Endothelial cell (in vitro differentiated cells): ENCODE measurements around the gene SSR4. TPM values are rescaled to one million over a fixed set of nuclear protein-coding genes. Genes with fewer than 3 reads are reported as not detected.

ENCODE experiments used
- DNase-seq: peaks from one replicate; pipeline ENCODE4 v3.0.0; 2021; ENCODE audit warnings: low spot score
- H3K27ac Mint-ChIP-seq: one replicate; pipeline ENCODE4 v1.8.0; 2021; ENCODE audit warnings: mixed read lengths, inconsistent platforms; ENCODE audit not compliant: unreplicated experiment
- H3K27me3 Mint-ChIP-seq: one replicate; pipeline ENCODE4 v1.8.0; 2021; ENCODE audit warnings: mild to moderate bottlenecking, moderate library complexity, mixed read lengths, inconsistent platforms; ENCODE audit not compliant: unreplicated experiment
- H3K36me3 Mint-ChIP-seq: one replicate; pipeline ENCODE4 v1.8.0; 2021; ENCODE audit warnings: mild to moderate bottlenecking, low read depth, mixed read lengths, inconsistent platforms; ENCODE audit not compliant: unreplicated experiment
- H3K4me1 Mint-ChIP-seq: one replicate; pipeline ENCODE4 v1.8.0; 2021; ENCODE audit warnings: mild to moderate bottlenecking, mixed read lengths, inconsistent platforms; ENCODE audit not compliant: unreplicated experiment
- H3K4me3 Mint-ChIP-seq: one replicate; pipeline ENCODE4 v1.8.0; 2021; ENCODE audit warnings: mild to moderate bottlenecking, mixed read lengths, inconsistent platforms; ENCODE audit not compliant: unreplicated experiment
- H3K9me3 Mint-ChIP-seq: one replicate; pipeline ENCODE4 v1.8.0; 2021; ENCODE audit warnings: mixed read lengths, inconsistent platforms; ENCODE audit not compliant: unreplicated experiment
- CTCF ChIP-seq: fragments of 200-600 bp; sonication (generic); IDR thresholded peaks from one replicate; pipeline ENCODE4 v1.5.0; 2021; ENCODE audit warnings: antibody characterized with exemption; ENCODE audit not compliant: unreplicated experiment
- total RNA-seq: library from RNA; stranded (reverse); fragmentation: NEBNext Ultra II Directional; extraction: Animal tissue kit (Norgen Biotek cat#: 25700); gene quantifications from one replicate; pipeline ENCODE4 v1.2.1, GENCODE V29; 2021; ENCODE audit not compliant: unreplicated experiment

SSR4 gene
- total RNA-seq, 1 donor from 2014 or later: 243 TPM

DNA sequence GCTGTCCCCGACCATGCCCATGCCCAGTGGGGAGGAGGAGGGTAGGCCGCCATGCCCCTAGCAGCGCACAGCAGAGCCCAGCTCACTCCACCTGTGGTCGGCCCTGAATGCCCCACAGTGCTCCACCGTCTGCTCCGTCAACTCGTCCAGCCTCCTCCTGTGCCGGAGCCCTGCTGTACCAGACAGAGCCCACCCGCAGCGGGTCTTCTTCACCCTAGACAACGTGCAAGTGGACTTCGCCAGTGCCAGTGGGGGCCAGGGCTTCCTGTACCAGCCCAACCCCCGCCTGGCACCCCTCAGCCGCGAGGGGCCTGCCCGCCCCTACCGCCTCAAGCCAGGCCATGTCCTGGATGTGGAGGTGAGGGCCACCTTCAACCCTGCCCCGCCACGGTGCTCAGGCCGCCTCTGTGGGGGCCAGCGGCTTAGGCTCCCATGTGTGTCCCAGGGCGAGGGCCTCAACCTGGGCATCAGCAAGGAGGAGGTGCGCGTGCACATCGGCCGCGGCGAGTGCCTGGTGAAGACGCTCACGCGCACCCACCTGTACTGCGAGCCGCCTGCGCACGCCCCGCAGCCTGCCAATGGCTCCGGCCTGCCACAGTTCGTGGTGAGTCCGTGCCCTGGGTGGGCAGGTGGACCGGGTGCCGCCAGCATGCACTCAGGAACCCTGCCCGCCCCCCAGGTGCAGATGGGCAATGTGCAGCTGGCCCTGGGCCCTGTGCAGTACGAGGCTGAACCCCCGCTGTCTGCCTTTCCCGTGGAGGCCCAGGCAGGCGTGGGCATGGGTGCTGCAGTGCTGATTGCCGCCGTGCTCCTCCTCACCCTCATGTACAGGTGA, 20.5 kb upstream of the SSR4 start:
- Mint-ChIP-seq H3K27me3 (peaks cover 5% of the 10 kb centered on the region), H3K4me3 (no peak overlapping the region), H3K9me3 (no peaks in the 10 kb centered on the region), H3K27ac (no peak overlapping the region), H3K4me1 (no peaks in the 10 kb centered on the region), H3K36me3 (no peaks in the 10 kb centered on the region)
- DNase-seq: no peak
- TF ChIP-seq CTCF: no peak

DNA sequence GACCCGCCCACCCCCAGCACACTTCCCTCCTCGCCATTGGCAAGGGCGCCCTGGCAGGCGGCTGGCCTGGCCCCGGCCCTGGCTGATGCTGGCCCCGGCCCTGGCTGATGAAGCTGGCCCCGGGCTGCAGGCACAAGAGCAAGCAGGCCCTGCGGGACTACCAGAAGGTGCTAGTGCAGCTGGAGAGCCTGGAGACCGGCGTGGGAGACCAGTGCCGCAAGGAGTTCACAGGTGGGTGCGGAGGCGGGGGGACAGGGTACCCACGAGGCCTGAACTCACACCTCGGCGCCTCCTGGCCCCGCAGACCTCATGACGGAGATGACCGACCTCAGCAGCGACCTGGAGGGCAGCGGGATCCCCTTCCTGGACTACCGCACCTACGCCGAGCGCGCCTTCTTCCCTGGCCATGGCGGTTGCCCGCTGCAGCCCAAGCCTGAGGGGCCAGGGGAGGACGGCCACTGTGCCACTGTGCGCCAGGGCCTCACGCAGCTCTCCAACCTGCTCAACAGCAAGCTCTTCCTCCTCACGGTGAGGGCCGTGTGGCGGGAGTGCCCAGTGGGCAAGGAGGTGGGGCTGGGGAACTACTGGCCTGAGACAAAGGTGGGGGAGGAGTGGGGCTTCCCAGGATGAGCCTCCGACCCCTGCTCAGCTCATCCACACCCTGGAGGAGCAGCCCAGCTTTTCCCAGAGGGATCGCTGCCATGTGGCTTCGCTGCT, 19.7 kb upstream of the SSR4 start:
- H3K4me3 Mint-ChIP-seq: no peak overlapping the region
- peaks cover 5% of the 10 kb centered on the region for H3K27me3 Mint-ChIP-seq
- H3K36me3 Mint-ChIP-seq: no peaks in the 10 kb centered on the region
- H3K4me1 Mint-ChIP-seq: no peaks in the 10 kb centered on the region
- H3K9me3 Mint-ChIP-seq: no peaks in the 10 kb centered on the region
- no peak for DNase-seq
- H3K27ac Mint-ChIP-seq: no peak overlapping the region
- no peak for TF ChIP-seq CTCF

DNA sequence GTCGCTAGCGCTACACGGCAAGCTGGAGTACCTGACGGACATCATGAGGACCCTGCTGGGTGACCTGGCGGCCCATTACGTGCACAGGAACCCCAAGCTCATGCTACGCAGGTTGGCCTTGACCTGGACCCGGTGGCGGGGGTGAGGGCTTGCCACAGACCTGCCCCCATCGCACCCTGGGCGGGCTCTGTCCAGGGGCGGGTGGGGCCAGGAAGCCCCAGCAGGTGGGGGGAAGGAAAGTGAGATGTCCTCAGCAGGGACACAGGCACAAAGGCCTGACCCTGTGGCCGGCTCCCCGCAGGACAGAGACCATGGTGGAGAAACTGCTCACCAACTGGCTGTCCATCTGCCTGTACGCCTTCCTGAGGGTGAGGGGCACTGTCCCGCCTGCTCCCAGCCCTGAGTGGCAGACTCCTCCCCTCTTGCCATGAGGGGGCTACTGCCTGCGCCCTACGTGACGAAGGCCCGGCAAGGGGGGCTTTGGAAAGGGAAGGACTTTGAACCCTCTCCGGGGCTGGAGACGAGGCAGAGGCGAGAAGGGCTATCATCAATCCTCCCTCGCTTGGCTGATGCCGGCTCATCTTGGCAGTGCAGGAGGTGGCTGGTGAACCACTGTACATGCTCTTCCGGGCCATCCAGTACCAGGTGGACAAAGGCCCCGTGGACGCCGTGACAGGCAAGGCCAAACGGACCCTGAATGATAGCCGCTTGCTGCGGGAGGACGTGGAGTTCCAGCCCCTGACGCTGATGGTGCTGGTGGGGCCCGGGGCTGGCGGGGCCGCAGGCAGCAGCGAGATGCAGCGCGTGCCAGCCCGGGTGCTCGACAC, 19.0 kb upstream of the SSR4 start:
- peaks cover 2% of the 10 kb centered on the region for H3K27me3 Mint-ChIP-seq
- DNase-seq: no peak
- H3K27ac Mint-ChIP-seq: no peak overlapping the region
- H3K9me3 Mint-ChIP-seq: no peaks in the 10 kb centered on the region
- no peaks in the 10 kb centered on the region for H3K4me1 Mint-ChIP-seq
- H3K36me3 Mint-ChIP-seq: no peaks in the 10 kb centered on the region
- no peak for TF ChIP-seq CTCF
- H3K4me3 Mint-ChIP-seq: no peak overlapping the region

DNA sequence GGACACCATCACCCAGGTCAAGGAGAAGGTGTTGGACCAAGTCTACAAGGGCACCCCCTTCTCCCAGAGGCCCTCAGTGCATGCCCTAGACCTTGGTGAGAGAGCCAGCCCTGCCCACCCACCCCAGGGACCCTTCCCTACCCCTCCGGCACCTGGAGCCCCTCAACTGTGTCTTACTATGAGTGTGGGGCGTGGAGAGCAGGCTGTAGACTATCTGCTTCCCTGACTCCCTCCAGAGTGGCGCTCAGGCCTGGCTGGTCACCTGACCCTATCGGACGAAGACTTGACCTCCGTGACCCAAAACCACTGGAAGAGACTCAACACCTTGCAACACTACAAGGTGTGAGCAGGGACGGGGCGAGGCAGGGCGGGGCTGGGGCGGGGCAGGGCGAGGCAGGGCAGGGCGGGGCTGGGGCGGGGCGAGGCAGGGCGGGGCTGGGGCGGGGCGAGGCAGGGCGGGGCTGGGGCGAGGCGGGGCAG, 18.3 kb upstream of the SSR4 start:
- Mint-ChIP-seq H3K9me3 (no peaks in the 10 kb centered on the region), H3K4me3 (no peak overlapping the region)

More for the DNA sequence above, 18.3 kb upstream of the SSR4 start:
- TF ChIP-seq CTCF: no peak
- H3K27me3 Mint-ChIP-seq: peaks cover 1% of the 10 kb centered on the region
- DNase-seq: no peak
- no peak overlapping the region for H3K27ac Mint-ChIP-seq
- H3K36me3 Mint-ChIP-seq: no peaks in the 10 kb centered on the region
- H3K4me1 Mint-ChIP-seq: no peaks in the 10 kb centered on the region
